Adrenal gland (tissue), 5 donors: ENCODE measurements around the gene ADAMTSL1.

Experiments used
- POLR2A ChIP-seq, 2 donors: fragments of 450-650 bp; IDR thresholded peaks; one replicate each; pipeline ENCODE4 v1.6.1; 2017; ENCODE audit warnings: antibody characterized with exemption in 2 of 2, mild to moderate bottlenecking in 2 of 2, moderate library complexity in 1 of 2
- TF ChIP-seq, protein P1 (sequence below), 6 experiments: fragments of 450-650 bp in 4 of 6; fragments of 200-600 bp in 2 of 6; sonication (generic) in 1 of 6; IDR thresholded peaks; 1 replicate in 5 of 6; 2 replicates in 1 of 6; pipeline versions ENCODE4 v1.5.1 to v1.8.0; 2016 to 2021; ENCODE audit warnings: antibody characterized with exemption in 6 of 6, mild to moderate bottlenecking in 2 of 6, moderate library complexity in 1 of 6
- donor health status: DM: no; HTN: no; CAD: no.

DNA sequence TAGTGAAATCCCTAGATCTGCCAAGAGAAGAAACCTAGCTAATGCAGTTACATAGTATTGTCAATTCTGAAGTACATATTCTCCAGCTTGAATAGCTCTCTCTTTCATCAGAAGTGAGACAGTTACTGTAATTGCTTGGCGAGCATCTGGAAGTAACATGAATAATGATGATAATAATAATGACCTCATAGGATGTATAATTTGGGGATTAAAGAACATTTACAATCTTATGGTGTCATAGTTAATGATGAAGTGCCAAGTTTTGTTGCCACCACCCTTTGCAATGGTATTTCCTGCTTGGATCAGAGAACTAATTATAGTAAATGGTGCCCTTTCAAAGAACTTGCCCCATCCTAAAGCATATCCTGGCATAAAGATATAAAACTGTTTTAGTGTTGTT, 201.4 kb downstream of the ADAMTSL1 start:
- TF ChIP-seq, protein P1, sequence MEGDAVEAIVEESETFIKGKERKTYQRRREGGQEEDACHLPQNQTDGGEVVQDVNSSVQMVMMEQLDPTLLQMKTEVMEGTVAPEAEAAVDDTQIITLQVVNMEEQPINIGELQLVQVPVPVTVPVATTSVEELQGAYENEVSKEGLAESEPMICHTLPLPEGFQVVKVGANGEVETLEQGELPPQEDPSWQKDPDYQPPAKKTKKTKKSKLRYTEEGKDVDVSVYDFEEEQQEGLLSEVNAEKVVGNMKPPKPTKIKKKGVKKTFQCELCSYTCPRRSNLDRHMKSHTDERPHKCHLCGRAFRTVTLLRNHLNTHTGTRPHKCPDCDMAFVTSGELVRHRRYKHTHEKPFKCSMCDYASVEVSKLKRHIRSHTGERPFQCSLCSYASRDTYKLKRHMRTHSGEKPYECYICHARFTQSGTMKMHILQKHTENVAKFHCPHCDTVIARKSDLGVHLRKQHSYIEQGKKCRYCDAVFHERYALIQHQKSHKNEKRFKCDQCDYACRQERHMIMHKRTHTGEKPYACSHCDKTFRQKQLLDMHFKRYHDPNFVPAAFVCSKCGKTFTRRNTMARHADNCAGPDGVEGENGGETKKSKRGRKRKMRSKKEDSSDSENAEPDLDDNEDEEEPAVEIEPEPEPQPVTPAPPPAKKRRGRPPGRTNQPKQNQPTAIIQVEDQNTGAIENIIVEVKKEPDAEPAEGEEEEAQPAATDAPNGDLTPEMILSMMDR (IDR thresholded peaks at IDR 0.05): no peak
- no peak for TF ChIP-seq POLR2A (IDR thresholded peaks at IDR 0.05)
